A549 (cell line): ENCODE results near the gene SIDT2. TPM values are rescaled to one million over a fixed set of nuclear protein-coding genes. Genes with fewer than 3 reads are reported as not detected.

Experiments used
- ATAC-seq, 2 experiments: fragments of 200-7000 bp in 1 of 2; fragments of >200 bp in 1 of 2; cut with Nextera tagmentation in 1 of 2; cut with Tn5 transposase in 1 of 2; 3 replicates each; pipeline versions ENCODE4 v1.8.0 to v1.9.1; 2018 to 2020; ENCODE audit warnings: mild to moderate bottlenecking in 1 of 2, moderate library complexity in 1 of 2
- CTCF ChIA-PET: fragments of 300-600 bp; sonication (Branson Sonifier 250); formaldehyde crosslinking; extraction: SDS; loops from one replicate; lab custom pipeline; 2021; ENCODE audit warnings: antibody characterized with exemption, inconsistent platforms; lab: Yijun Ruan, JAX
- POLR2A ChIA-PET: fragments of 350-600 bp; formaldehyde crosslinking; extraction: SDS; loops from one replicate; lab custom pipeline; 2021; ENCODE audit warnings: antibody characterized with exemption, inconsistent platforms; lab: Yijun Ruan, JAX
- DNase-seq, 2 experiments: peaks; one replicate each; pipeline versions ENCODE4 v3.0.0 to v3.0.0-alpha.2; 2011 to 2016; ENCODE audit warnings: low read depth in 1 of 2, low spot score in 1 of 2
- FAIRE-seq: peaks from 2 replicates; lab custom pipeline; 2011; peaks lifted over from hg19 to GRCh38; lab: Jason Lieb, UNC
- H3K27ac ChIP-seq, 2 experiments: fragments of >200 bp; sonication (Bioruptor Twin); formaldehyde crosslinking; 3 replicates each; pipeline ENCODE4 v1.5.1; 2016 to 2017
- H3K4me1 ChIP-seq: fragments of >200 bp; sonication (Bioruptor Twin); formaldehyde crosslinking; 3 replicates; pipeline ENCODE4 v1.6.1; 2016
- H3K4me2 ChIP-seq: fragments of >200 bp; sonication (Bioruptor Twin); formaldehyde crosslinking; 3 replicates; pipeline ENCODE4 v1.6.1; 2016
- H3K4me3 ChIP-seq: fragments of >200 bp; sonication (Bioruptor Twin); formaldehyde crosslinking; 3 replicates; pipeline ENCODE4 v1.5.1; 2016
- H3K9me3 ChIP-seq: fragments of >200 bp; sonication (Bioruptor Twin); formaldehyde crosslinking; 3 replicates; pipeline ENCODE4 v1.6.1; 2016
- CBX8 ChIP-seq: fragments of 200-600 bp; sonication (generic); IDR thresholded peaks from 2 replicates; pipeline ENCODE4 v1.6.1; 2016
- CHD2 ChIP-seq: fragments of 150-350 bp; IDR thresholded peaks from 2 replicates; pipeline ENCODE4 v1.6.1; 2014; ENCODE audit warnings: low read length; ENCODE audit not compliant: partially characterized antibody
- CHD4 ChIP-seq: fragments of 200-600 bp; sonication (generic); IDR thresholded peaks from 2 replicates; pipeline ENCODE4 v1.6.1; 2016; ENCODE audit warnings: antibody characterized with exemption, mild to moderate bottlenecking, borderline replicate concordance
- EHF ChIP-seq: fragments of 250-450 bp; sonication (Bioruptor Pico); IDR thresholded peaks from 2 replicates; pipeline ENCODE4 v1.5.0; 2020; ENCODE audit warnings: mild to moderate bottlenecking
- EP300 ChIP-seq, 2 experiments: fragments of >200 bp; sonication (Bioruptor Twin); formaldehyde crosslinking; IDR thresholded peaks; 2 replicates in 1 of 2; 3 replicates in 1 of 2; pipeline ENCODE4 v1.6.1; 2016 to 2017
- HDAC2 ChIP-seq: fragments of 200-600 bp; sonication (generic); IDR thresholded peaks from 2 replicates; pipeline ENCODE4 v1.6.1; 2016
- JUNB ChIP-seq: fragments of >200 bp; sonication (Bioruptor Twin); formaldehyde crosslinking; IDR thresholded peaks from 2 replicates; pipeline ENCODE4 v1.6.1; 2016
- KDM1A ChIP-seq: fragments of 200-600 bp; sonication (generic); IDR thresholded peaks from 2 replicates; pipeline ENCODE4 v1.6.1; 2016; ENCODE audit warnings: low read depth, mild to moderate bottlenecking
- MYC ChIP-seq: IDR thresholded peaks from 2 replicates; pipeline ENCODE4 v1.6.1; 2012; ENCODE audit warnings: mild to moderate bottlenecking, inconsistent platforms, low read length, improper control_type of control experiment, borderline replicate concordance
- PHF8 ChIP-seq: fragments of 200-600 bp; sonication (generic); IDR thresholded peaks from 2 replicates; pipeline ENCODE4 v1.6.1; 2016; ENCODE audit warnings: low read depth, mild to moderate bottlenecking, antibody characterized with exemption, moderate library complexity, borderline replicate concordance
- POLR2AphosphoS2 ChIP-seq: conservative IDR thresholded peaks from 2 replicates; pipeline ENCODE4 v1.6.1; 2012; ENCODE audit warnings: low read length, improper control_type of control experiment, inconsistent platforms
- RCOR1 ChIP-seq: fragments of 150-350 bp; IDR thresholded peaks from 2 replicates; pipeline ENCODE4 v1.6.1; 2014; ENCODE audit warnings: antibody characterized with exemption, low read length, low read depth
- SMC3 ChIP-seq: fragments of >200 bp; sonication (Bioruptor Twin); formaldehyde crosslinking; IDR thresholded peaks from 3 replicates; pipeline ENCODE4 v1.6.1; 2018; ENCODE audit warnings: inconsistent platforms
- TFCP2L1 ChIP-seq: fragments of 250-450 bp; sonication (Bioruptor Pico); IDR thresholded peaks from 2 replicates; pipeline ENCODE4 v1.5.0; 2021; ENCODE audit warnings: mild to moderate bottlenecking
- TP53 ChIP-seq: fragments of 250-450 bp; sonication (Bioruptor Pico); IDR thresholded peaks from 2 replicates; pipeline ENCODE4 v1.5.0; 2021; ENCODE audit warnings: mild to moderate bottlenecking, moderate library complexity
- ZNF302 ChIP-seq: fragments of 250-450 bp; sonication (Bioruptor Pico); IDR thresholded peaks from 2 replicates; pipeline ENCODE4 v1.9.0; 2021; ENCODE audit warnings: inconsistent platforms, mild to moderate bottlenecking, moderate library complexity
- ZSCAN20 ChIP-seq: fragments of 250-450 bp; sonication (Bioruptor Pico); IDR thresholded peaks from 2 replicates; pipeline ENCODE4 v1.8.0; 2022; ENCODE audit warnings: mild to moderate bottlenecking, moderate library complexity
- WGBS: methylation state at CpG from one replicate; pipeline ENCODE4 v1.1.6; 2017; ENCODE audit errors: missing lambda C conversion rate; 5-methylcytosine and 5-hydroxymethylcytosine counted together
- polyA plus RNA-seq, 4 experiments: library from polyadenylated mRNA; depleted of rRNA in 3 of 4; stranded (reverse); fragments of >200 nt; fragmentation: RNase III in 1 of 4; extraction: RNeasy Plus Mini Kit Qiagen cat#74134 plus additional on column Dnase treatment in 1 of 4; gene quantifications; 2 replicates in 3 of 4; 3 replicates in 1 of 4; pipeline ENCODE4 v1.2.3, GENCODE V29; 2011 to 2017
- TF ChIP-seq, protein P1 (sequence below): fragments of >200 bp; sonication (Bioruptor Twin); formaldehyde crosslinking; IDR thresholded peaks from 2 replicates; pipeline ENCODE4 v1.6.1; 2016
- TF ChIP-seq, protein P2 (sequence below): fragments of 250-450 bp; sonication (Bioruptor Pico); IDR thresholded peaks from 2 replicates; pipeline ENCODE4 v1.5.0; 2020; ENCODE audit warnings: low read depth, mild to moderate bottlenecking, moderate library complexity
- TF ChIP-seq, protein P3 (sequence below): fragments of 150-350 bp; IDR thresholded peaks from 2 replicates; pipeline ENCODE4 v1.6.1; 2014; ENCODE audit warnings: low read depth, mild to moderate bottlenecking, low read length
- TF ChIP-seq, protein P4 (sequence below): fragments of >200 bp; sonication (Bioruptor Twin); formaldehyde crosslinking; IDR thresholded peaks from 3 replicates; pipeline ENCODE4 v1.5.1; 2016

Gene SIDT2
- polyA plus RNA-seq, 2 of the 4 experiments (the other 2 are of a cell fraction), result 5.9 to 8.5 TPM

DNA sequence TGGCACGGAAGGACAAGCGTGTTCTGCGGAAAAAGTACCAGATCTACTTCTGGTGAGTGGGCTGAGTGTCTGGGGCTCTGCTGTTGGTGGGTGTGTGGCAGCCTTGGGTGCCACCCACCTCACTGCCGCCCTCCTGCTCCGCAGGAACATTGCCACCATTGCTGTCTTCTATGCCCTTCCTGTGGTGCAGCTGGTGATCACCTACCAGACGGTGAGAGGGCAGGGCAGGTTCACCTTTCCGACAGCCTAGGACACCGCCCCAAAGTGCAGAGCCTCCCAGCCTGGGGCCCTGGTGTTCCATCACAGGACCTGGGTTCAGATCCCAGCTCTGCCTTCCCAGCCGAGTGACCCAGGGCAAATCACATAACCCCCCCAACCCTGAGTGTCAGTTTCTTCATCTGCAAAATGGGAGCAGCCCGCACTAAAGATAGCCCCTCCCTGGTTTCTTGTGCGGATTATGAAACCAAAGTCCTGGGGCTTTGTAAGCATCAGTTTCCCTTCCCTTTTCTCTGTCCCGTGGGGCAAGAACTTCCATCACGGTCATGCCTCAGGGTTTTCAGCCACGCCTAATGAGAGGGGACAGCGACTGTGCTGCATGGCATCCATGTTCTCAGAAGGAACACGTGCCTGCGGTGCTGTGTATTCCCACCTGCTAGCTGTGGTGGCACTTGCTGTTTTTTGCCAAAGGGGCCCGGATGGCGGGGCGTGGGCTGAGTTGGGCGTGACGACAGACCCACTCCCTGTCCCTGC is 10.8 kb downstream of the SIDT2 start:
- ChIA-PET POLR2A (interaction anchor here (0.5 kb wide), 1 partner anchor 31 kb away, joined by 3 read pairs; no protein-coding TSS in a partner anchor), CTCF (interaction anchor here (1.4 kb wide), 1 partner anchor 37 kb away, joined by 6 read pairs; no protein-coding TSS in a partner anchor)
- H3K27ac ChIP-seq, result no peak overlapping the region
- WGBS, result 93% methylated on average over 17 of the region's 22 CpGs
- no peak overlapping the region for H3K4me3 ChIP-seq
- no peaks in the 10 kb centered on the region for H3K9me3 ChIP-seq
- TF ChIP-seq ZNF302 (no peak), KDM1A (no peak), CBX8 (no peak), SMC3 (no peak), TP53 (CRISPR knock-in tag) (no peak), TFCP2L1 (no peak), EHF (no peak), CHD2 (no peak)
- TF ChIP-seq, protein P1, sequence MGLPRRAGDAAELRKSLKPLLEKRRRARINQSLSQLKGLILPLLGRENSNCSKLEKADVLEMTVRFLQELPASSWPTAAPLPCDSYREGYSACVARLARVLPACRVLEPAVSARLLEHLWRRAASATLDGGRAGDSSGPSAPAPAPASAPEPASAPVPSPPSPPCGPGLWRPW, result no peak
- TF ChIP-seq, protein P2, sequence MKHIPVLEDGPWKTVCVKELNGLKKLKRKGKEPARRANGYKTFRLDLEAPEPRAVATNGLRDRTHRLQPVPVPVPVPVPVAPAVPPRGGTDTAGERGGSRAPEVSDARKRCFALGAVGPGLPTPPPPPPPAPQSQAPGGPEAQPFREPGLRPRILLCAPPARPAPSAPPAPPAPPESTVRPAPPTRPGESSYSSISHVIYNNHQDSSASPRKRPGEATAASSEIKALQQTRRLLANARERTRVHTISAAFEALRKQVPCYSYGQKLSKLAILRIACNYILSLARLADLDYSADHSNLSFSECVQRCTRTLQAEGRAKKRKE, result no peak
- TF ChIP-seq, protein P3, sequence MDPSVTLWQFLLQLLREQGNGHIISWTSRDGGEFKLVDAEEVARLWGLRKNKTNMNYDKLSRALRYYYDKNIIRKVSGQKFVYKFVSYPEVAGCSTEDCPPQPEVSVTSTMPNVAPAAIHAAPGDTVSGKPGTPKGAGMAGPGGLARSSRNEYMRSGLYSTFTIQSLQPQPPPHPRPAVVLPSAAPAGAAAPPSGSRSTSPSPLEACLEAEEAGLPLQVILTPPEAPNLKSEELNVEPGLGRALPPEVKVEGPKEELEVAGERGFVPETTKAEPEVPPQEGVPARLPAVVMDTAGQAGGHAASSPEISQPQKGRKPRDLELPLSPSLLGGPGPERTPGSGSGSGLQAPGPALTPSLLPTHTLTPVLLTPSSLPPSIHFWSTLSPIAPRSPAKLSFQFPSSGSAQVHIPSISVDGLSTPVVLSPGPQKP, result no peak
- no peak for FAIRE-seq
- no peaks in the 10 kb centered on the region for H3K4me1 ChIP-seq
- DNase-seq, result no peak
- no peak overlapping the region for H3K4me2 ChIP-seq
- no peak for ATAC-seq

DNA sequence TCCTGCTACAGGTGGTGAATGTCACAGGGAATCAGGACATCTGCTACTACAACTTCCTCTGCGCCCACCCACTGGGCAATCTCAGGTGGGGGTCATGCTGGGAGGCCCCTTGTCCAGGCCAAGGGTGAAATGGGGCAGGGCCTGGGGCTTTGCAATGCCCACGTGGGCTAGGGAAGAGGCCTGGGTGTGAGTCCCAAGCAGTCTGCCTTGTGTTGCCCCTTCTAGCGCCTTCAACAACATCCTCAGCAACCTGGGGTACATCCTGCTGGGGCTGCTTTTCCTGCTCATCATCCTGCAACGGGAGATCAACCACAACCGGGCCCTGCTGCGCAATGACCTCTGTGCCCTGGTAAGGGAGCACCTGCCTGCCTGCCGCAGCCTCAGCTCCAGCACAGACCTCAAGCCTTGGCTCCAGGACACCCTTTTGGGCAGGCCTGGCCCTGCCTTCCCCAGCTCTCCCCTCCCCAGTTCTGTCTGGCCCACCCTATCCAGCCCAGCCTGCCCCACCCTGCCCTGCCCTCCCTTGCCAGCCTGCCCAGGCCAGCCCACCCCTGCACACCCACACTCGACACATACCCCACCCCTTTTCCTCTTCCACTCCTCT is 11.5 kb downstream of the SIDT2 start:
- ChIA-PET POLR2A (interaction anchor here (0.5 kb wide), 1 partner anchor 30 kb away, joined by 3 read pairs; no protein-coding TSS in a partner anchor), CTCF (no interaction called here)
- DNase-seq (no peak), ATAC-seq (no peak), FAIRE-seq (no peak)
- Histone ChIP-seq H3K4me3 (no peak overlapping the region), H3K27ac (no peak overlapping the region), H3K4me2 (no peak overlapping the region), H3K9me3 (no peaks in the 10 kb centered on the region), H3K4me1 (no peaks in the 10 kb centered on the region)
- TF ChIP-seq HDAC2 (no peak), KDM1A (no peak), CHD4 (no peak), JUNB (no peak), POLR2AphosphoS2 (no peak), MYC (no peak), EP300 (IDR thresholded peaks at IDR 0.05) (no peak), RCOR1 (no peak), PHF8 (no peak), ZSCAN20 (CRISPR knock-in tag) (no peak)
- TF ChIP-seq, protein P4, sequence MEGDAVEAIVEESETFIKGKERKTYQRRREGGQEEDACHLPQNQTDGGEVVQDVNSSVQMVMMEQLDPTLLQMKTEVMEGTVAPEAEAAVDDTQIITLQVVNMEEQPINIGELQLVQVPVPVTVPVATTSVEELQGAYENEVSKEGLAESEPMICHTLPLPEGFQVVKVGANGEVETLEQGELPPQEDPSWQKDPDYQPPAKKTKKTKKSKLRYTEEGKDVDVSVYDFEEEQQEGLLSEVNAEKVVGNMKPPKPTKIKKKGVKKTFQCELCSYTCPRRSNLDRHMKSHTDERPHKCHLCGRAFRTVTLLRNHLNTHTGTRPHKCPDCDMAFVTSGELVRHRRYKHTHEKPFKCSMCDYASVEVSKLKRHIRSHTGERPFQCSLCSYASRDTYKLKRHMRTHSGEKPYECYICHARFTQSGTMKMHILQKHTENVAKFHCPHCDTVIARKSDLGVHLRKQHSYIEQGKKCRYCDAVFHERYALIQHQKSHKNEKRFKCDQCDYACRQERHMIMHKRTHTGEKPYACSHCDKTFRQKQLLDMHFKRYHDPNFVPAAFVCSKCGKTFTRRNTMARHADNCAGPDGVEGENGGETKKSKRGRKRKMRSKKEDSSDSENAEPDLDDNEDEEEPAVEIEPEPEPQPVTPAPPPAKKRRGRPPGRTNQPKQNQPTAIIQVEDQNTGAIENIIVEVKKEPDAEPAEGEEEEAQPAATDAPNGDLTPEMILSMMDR, result no peak
- TF ChIP-seq, protein P3, result no peak
- 90% methylated on average over 6 of the region's 8 CpGs for WGBS
